PC-3 (cell line): ENCODE results near the gene RAB4B.

Source experiments
- CTCF ChIP-seq: fragments of 300-600 bp; sonication (generic); conservative IDR thresholded peaks from 2 replicates; pipeline ENCODE4 v1.5.1; 2017; ENCODE audit warnings: antibody characterized with exemption, low read depth, mild to moderate bottlenecking, low read length
- EZH2 ChIP-seq: fragments of 300-600 bp; sonication (generic); IDR thresholded peaks from one replicate; pipeline ENCODE4 v1.6.1; 2017; ENCODE audit warnings: antibody characterized with exemption, mild to moderate bottlenecking, low read length; ENCODE audit not compliant: unreplicated experiment
- EZH2phosphoT487 ChIP-seq: fragments of 300-600 bp; sonication (generic); IDR thresholded peaks from 2 replicates; pipeline ENCODE4 v1.6.1; 2018; ENCODE audit warnings: mild to moderate bottlenecking, antibody characterized with exemption, low read length, borderline replicate concordance

- TF ChIP-seq CTCF, result no peak
- TF ChIP-seq EZH2phosphoT487, result no peak
- TF ChIP-seq EZH2, result no peak
Measured at GRCh38 chr19:40798683-40799557, 20.9 kb downstream of the RAB4B start, which contains the start of gene EGLN2.
